Fibroblast of the aortic adventitia (primary cell): ENCODE data around the gene BAD. TPM values are rescaled to one million over a fixed set of nuclear protein-coding genes. Genes with fewer than 3 reads are reported as not detected.
A peak's percentile ranks its signal among the peaks of the same experiment; 100 is the strongest.

Experiments
- DNase-seq: peaks from one replicate; pipeline ENCODE4 v3.0.0-alpha.2; 2010; ENCODE audit warnings: low read depth
- H3K4me3 ChIP-seq: 2 replicates; pipeline ENCODE4 v1.5.1; 2011; ENCODE audit warnings: low read depth, mild to moderate bottlenecking, control low read depth, low read length, moderate library complexity
- CTCF ChIP-seq: IDR thresholded peaks from 2 replicates; pipeline ENCODE4 v1.5.1; 2011; ENCODE audit warnings: mild to moderate bottlenecking, low read length, control low read depth, inconsistent platforms; ENCODE audit not compliant: insufficient read depth
- total RNA-seq: library from RNA; depleted of rRNA; stranded (reverse); fragments of >200 nt; gene quantifications from 2 replicates; pipeline ENCODE4 v1.2.3, GENCODE V29; 2012; ENCODE audit warnings: low replicate concordance

BAD gene
- total RNA-seq, 1 donor: 69.6 TPM

- no peak overlapping the region for H3K4me3 ChIP-seq
- TF ChIP-seq CTCF: no peak
- no peak for DNase-seq
Observed at GRCh38 chr11:64288353-64288750, 3.9 kb upstream of the BAD start.

GRCh38 chr11:64287676-64288352 is 3.3 kb upstream of the BAD start:
- no peak for DNase-seq
- no peak for TF ChIP-seq CTCF
- H3K4me3 ChIP-seq: no peak overlapping the region

- no peak for TF ChIP-seq CTCF
- DNase-seq: no peak
- H3K4me3 ChIP-seq: no peak overlapping the region
Observed at GRCh38 chr11:64286801-64287159, 2.3 kb upstream of the BAD start.

- no peak for TF ChIP-seq CTCF
- peak overlapping the region; percentile 87 for H3K4me3 ChIP-seq
- DNase-seq: no peak
Observed at GRCh38 chr11:64285885-64286800, 1.7 kb upstream of the BAD start.

- peak; percentile 68 for DNase-seq
- TF ChIP-seq CTCF: no peak
- H3K4me3 ChIP-seq: peak within 1 kb of the TSS; percentile 87
Observed at GRCh38 chr11:64284962-64285884, 758 bp upstream of the BAD start, which contains the start of gene GPR137. Gene GPR137 (plus strand): TSS chr11:64285848. CDS start chr11:64286525, 677 bp downstream.

- H3K4me3 ChIP-seq: peak overlapping the region; percentile 87
- TF ChIP-seq CTCF: no peak
- DNase-seq: no peak
Observed at GRCh38 chr11:64283092-64283491, 1.4 kb downstream of the BAD start.
